Coronary artery (tissue), 2 donors: Measurements from ENCODE around the gene SLC51B.

Experiments used
- DNase-seq: peaks from one replicate; pipeline ENCODE4 v3.0.0-alpha.2; 2017; ENCODE audit warnings: low spot score
- H3K27ac ChIP-seq, 2 donors: fragments of 200-600 bp; sonication (generic); one replicate each; pipeline ENCODE4 v1.5.1; 2016 to 2019
- H3K4me3 ChIP-seq: fragments of 200-600 bp; sonication (generic); 2 replicates; pipeline ENCODE4 v1.5.1; 2016; ENCODE audit warnings: mild to moderate bottlenecking, moderate library complexity
- TF ChIP-seq, protein P1 (sequence below): fragments of 200-600 bp; sonication (generic); IDR thresholded peaks from one replicate; pipeline ENCODE4 v1.5.1; 2019; ENCODE audit warnings: antibody characterized with exemption

The SLC51B gene

GRCh38 chr15:65077981-65078352 is 32.8 kb downstream of the SLC51B start:
- Histone ChIP-seq H3K27ac (peak overlapping the region in 1 of 2 donors; percentile 24), H3K4me3 (peak overlapping the region; percentile 51)
- no peak for DNase-seq

GRCh38 chr15:65079580-65079979 is 34.4 kb downstream of the SLC51B start:
- TF ChIP-seq, protein P1, sequence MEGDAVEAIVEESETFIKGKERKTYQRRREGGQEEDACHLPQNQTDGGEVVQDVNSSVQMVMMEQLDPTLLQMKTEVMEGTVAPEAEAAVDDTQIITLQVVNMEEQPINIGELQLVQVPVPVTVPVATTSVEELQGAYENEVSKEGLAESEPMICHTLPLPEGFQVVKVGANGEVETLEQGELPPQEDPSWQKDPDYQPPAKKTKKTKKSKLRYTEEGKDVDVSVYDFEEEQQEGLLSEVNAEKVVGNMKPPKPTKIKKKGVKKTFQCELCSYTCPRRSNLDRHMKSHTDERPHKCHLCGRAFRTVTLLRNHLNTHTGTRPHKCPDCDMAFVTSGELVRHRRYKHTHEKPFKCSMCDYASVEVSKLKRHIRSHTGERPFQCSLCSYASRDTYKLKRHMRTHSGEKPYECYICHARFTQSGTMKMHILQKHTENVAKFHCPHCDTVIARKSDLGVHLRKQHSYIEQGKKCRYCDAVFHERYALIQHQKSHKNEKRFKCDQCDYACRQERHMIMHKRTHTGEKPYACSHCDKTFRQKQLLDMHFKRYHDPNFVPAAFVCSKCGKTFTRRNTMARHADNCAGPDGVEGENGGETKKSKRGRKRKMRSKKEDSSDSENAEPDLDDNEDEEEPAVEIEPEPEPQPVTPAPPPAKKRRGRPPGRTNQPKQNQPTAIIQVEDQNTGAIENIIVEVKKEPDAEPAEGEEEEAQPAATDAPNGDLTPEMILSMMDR: no peak
- H3K4me3 ChIP-seq: no peak overlapping the region
- no peak overlapping the region for H3K27ac ChIP-seq
- DNase-seq: no peak

More at GRCh38 chr15:65077981-65078352, 32.8 kb downstream of the SLC51B start:
- TF ChIP-seq, protein P1: peak; percentile 56

DNA sequence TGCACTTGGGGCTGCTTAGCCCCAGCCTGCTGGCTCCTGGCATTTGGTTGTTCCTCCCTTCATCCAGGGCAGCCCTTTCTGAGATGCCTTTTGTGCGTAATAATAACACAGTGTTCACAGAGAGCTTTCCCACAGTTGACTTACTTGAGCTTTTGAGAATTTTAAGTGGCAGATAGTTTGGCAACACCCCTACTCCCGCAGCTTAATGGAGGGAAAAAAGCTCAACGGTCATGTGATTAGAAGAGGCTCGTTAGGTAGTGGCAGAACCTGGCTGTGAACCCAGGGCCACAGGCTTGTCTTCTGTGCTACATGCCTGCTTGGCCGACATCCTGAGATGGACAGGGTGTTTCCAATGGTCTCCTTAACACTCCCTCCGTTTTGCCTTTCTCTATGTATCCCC is 36.1 kb downstream of the SLC51B start:
- no peak for DNase-seq
- TF ChIP-seq, protein P1: no peak
- Histone ChIP-seq H3K4me3 (no peak overlapping the region), H3K27ac (peak overlapping the region; percentile 60 to 94)

- no peak overlapping the region for H3K4me3 ChIP-seq
- DNase-seq: no peak
- TF ChIP-seq, protein P1: no peak
- peak overlapping the region; percentile 60 to 94 for H3K27ac ChIP-seq
Observed at GRCh38 chr15:65081758-65082157, 36.6 kb downstream of the SLC51B start.

GRCh38 chr15:65082303-65082953 is 37.2 kb downstream of the SLC51B start:
- Histone ChIP-seq H3K4me3 (no peak overlapping the region), H3K27ac (peak overlapping the region; percentile 60 to 94)
- TF ChIP-seq, protein P1: no peak
- no peak for DNase-seq

- TF ChIP-seq, protein P1: no peak
- H3K27ac ChIP-seq: peak overlapping the region; percentile 60 to 94
- no peak overlapping the region for H3K4me3 ChIP-seq
- DNase-seq: no peak
Observed at GRCh38 chr15:65083262-65083701, 38.1 kb downstream of the SLC51B start.

- Histone ChIP-seq H3K4me3 (no peak overlapping the region), H3K27ac (peak overlapping the region; percentile 70 to 94)
- TF ChIP-seq, protein P1: no peak
- no peak for DNase-seq
Observed at GRCh38 chr15:65084500-65085206, 39.5 kb downstream of the SLC51B start.
